ENCODE results near the gene ADCY10.
"Not testable (repeated sequence)": the region's sequence is repeated elsewhere in the genome, so short reads cannot be mapped to it uniquely, and the experiment has no call there.

Gene ADCY10

DNA sequence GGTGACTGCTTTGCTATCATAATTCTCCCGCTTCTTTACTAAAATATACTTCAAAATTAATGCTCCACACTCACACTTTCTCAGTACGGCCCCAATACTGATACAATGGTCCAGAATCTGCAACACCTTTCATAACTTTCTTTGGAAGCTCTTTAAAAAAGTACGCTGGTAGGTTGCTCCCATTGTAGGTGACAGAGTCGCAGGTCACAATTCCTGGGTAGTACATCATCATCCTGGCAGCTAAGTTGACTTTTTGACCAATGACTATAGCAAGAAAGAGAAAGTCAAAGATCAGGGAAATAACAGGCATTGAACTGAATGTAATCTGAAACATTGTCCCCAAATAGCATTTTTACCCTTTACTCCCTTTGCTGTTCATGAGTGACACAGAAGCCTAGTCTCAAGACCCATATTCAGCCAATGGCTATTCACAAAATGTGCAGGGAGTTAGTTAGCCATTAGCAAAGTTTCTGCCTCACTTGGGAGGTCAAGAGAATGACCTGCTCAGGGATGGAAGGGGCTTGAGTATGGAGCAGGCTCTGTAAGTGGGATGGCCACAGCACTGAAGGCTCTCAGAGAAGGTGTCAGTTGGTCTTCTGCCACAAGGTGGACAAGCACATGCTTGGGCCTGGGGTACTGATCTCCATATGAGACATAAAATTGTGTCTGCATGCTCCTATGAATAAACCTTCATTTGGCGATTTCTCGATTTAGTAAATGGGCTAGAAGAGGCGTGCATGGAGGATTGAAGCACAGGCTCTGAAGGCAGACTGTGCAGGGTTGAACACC lies 35.4 kb downstream of the ADCY10 start:
- TF ChIP-seq, protein P1, sequence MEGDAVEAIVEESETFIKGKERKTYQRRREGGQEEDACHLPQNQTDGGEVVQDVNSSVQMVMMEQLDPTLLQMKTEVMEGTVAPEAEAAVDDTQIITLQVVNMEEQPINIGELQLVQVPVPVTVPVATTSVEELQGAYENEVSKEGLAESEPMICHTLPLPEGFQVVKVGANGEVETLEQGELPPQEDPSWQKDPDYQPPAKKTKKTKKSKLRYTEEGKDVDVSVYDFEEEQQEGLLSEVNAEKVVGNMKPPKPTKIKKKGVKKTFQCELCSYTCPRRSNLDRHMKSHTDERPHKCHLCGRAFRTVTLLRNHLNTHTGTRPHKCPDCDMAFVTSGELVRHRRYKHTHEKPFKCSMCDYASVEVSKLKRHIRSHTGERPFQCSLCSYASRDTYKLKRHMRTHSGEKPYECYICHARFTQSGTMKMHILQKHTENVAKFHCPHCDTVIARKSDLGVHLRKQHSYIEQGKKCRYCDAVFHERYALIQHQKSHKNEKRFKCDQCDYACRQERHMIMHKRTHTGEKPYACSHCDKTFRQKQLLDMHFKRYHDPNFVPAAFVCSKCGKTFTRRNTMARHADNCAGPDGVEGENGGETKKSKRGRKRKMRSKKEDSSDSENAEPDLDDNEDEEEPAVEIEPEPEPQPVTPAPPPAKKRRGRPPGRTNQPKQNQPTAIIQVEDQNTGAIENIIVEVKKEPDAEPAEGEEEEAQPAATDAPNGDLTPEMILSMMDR (IDR thresholded peaks at IDR 0.05; ENCODE audit: control insufficient read depth, extremely low read depth, insufficient read depth) = no peak
- no peak for DNase-seq (ENCODE audit: low read depth)
- no peak overlapping the region for H3K4me3 ChIP-seq (ENCODE audit: low read depth, low read length)

DNA sequence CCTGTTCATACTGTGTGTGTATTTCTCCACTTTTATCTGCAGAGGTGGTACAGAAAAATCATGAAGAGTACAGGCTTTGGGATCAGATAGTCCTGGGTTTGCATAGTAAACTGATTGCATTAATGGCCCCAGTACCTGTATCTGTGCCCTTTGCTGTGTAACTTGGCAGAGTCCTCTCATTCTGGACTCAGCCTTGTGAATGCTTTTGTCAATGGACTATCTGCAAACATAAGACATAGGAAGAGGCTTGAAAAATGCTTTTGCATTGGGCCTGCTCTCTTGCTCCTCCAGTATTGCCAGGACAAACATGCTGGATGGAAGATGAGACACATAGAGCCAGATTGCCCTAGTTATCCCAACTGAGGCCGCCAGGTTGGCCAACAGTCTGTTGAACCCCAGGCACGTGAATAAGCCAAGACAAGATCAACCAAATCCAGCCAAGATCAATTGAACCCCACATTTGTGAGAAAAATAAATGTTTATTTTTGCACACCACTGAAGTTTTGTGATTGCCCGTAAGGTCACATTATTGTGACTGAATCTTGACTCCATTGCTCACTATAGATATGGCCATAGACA lies 37.2 kb downstream of the ADCY10 start:
- no peak overlapping the region for H3K4me3 ChIP-seq (ENCODE audit: low read depth, low read length)
- TF ChIP-seq, protein P1 (IDR thresholded peaks at IDR 0.05; ENCODE audit: control insufficient read depth, extremely low read depth, insufficient read depth) = no peak
- DNase-seq (ENCODE audit: low read depth) = peak; percentile 27

- no peak for DNase-seq (ENCODE audit: low read depth)
- TF ChIP-seq, protein P1 (IDR thresholded peaks at IDR 0.05; ENCODE audit: control insufficient read depth, extremely low read depth, insufficient read depth) = no peak
- no peak overlapping the region for H3K4me3 ChIP-seq (ENCODE audit: low read depth, low read length)
These were observed 42.6 kb downstream of the ADCY10 start for GRCh38 chr1:167871331-167871730.

- DNase-seq (ENCODE audit: low read depth); H3K4me3 ChIP-seq (ENCODE audit: low read depth, low read length): not testable (repeated sequence)
These were observed 44.6 kb downstream of the ADCY10 start for GRCh38 chr1:167869157-167870001.

GRCh38 chr1:167866739-167867414 lies 47.1 kb downstream of the ADCY10 start:
- not testable (repeated sequence) for DNase-seq (ENCODE audit: low read depth)

DNA sequence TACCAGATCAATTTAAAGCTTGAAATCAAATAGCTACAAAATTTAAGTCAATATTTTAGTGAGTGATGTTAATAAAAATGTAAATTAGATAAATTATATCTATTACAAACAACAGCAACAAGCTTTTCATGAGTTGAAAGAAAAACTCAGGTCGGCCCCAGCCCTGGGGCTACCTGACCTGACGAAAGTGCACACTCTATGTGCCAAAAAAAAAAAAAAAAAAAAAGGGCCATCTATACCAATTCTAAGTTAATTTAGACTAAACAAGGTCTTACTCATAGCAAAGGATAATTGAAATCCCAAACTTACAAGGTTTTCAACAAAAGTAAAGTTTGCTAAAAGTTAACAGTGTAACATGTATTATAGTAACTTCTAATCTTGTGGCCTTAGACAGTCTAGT lies 47.6 kb downstream of the ADCY10 start:
- not testable (repeated sequence) for DNase-seq (ENCODE audit: low read depth)

More at GRCh38 chr1:167866739-167867414, 47.1 kb downstream of the ADCY10 start:
- H3K4me3 ChIP-seq (ENCODE audit: low read depth, low read length) = not testable (repeated sequence)

GRCh38 chr1:167865804-167866308 lies 48.1 kb downstream of the ADCY10 start:
- not testable (repeated sequence) for DNase-seq (ENCODE audit: low read depth); H3K4me3 ChIP-seq (ENCODE audit: low read depth, low read length)

More for the DNA sequence above, 47.6 kb downstream of the ADCY10 start:
- H3K4me3 ChIP-seq (ENCODE audit: low read depth, low read length) = not testable (repeated sequence)

- H3K4me3 ChIP-seq (ENCODE audit: low read depth, low read length); DNase-seq (ENCODE audit: low read depth): not testable (repeated sequence)
These were observed 48.7 kb downstream of the ADCY10 start for GRCh38 chr1:167865193-167865592.

DNA sequence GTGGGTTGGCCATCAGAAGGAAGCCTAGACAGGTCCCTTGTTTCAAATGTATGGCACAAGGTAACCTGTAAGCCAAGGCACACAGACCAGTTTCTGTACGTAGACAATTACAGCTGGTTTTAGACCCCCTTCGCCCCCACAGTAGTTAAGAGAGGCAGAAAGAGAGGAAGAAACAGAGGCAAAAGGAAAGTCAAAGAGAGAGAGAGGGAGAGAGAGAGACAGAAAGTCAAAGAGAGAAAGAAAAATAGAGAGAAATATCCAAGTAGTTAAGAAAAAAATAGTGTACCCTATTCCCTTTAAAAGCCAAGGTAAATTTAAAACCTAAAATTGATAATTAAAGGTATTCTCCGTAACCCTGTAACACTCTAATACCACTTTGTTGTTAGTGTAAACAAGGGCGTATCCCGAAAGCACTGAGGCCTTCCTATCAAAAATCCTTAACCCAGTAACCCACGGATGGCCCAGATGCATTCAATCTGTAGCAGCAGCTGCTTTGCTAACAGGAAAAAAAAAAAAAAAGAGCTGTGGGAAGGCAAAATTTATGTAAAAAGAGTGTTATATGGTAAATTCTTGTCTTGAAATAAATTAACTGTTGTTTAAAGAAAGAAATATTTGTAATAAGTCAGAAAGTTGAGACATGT lies 49.4 kb downstream of the ADCY10 start:
- no peak for DNase-seq (ENCODE audit: low read depth)
- no peak overlapping the region for H3K4me3 ChIP-seq (ENCODE audit: low read depth, low read length)

More for the DNA sequence above, 49.4 kb downstream of the ADCY10 start:
- TF ChIP-seq, protein P1 (IDR thresholded peaks at IDR 0.05; ENCODE audit: control insufficient read depth, extremely low read depth, insufficient read depth) = no peak
